NOMO-1 treated with dmso at 0.1 percent for 144 hours (cell line): ENCODE measurements around the gene CSMD2.

Experiments used
- DNase-seq: peaks from one replicate; lab custom pipeline; 2025; ENCODE audit not compliant: unreplicated experiment; lab: John Stamatoyannopoulos, UW

The CSMD2 gene

GRCh38 chr1:33696962-33697361, 468.1 kb downstream of the CSMD2 start:
- no peak for DNase-seq

DNA sequence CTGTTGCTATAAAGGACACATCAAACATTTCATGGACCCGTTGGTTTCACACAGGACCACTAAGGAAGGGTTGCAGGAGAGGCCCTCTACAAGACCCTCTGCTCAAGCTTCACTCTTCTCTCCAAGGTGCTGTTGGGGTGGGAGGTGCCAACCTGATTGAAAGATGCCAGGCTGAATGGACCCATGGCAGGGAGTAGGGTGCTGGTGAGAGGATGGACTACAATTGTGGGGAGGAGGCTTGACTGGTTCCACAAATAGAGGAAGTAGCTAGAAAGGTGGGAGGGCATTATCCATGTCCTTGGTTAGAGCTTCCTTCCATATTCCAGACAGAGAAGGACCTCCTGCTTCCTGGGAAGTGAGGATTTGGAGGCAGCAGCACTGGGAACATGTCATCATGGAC, 468.7 kb downstream of the CSMD2 start:
- no peak for DNase-seq

- peak; percentile 68 for DNase-seq
Observed at GRCh38 chr1:33692206-33693188, 472.5 kb downstream of the CSMD2 start.

DNA sequence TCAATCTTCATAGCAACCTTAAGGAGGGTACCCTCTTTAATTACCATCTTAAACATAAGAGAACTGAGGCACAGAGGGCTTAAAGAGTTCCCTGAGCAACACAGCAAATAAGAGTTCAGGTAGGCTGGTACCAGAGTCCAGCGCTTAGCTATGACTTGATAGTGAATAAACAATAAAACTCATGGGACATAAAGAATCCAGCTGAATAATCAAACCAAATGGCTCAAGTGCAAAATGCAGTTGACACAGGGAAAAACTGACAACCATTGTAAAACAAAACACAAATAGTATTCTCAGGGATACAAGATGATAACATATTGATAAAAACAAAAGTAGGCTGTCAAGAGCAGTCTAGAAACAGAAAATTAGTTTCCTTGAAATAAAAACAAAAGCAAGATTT, 478.0 kb downstream of the CSMD2 start:
- no peak for DNase-seq

GRCh38 chr1:33686551-33686950, 478.5 kb downstream of the CSMD2 start:
- no peak for DNase-seq

GRCh38 chr1:33685256-33685655, 479.8 kb downstream of the CSMD2 start:
- no peak for DNase-seq

DNA sequence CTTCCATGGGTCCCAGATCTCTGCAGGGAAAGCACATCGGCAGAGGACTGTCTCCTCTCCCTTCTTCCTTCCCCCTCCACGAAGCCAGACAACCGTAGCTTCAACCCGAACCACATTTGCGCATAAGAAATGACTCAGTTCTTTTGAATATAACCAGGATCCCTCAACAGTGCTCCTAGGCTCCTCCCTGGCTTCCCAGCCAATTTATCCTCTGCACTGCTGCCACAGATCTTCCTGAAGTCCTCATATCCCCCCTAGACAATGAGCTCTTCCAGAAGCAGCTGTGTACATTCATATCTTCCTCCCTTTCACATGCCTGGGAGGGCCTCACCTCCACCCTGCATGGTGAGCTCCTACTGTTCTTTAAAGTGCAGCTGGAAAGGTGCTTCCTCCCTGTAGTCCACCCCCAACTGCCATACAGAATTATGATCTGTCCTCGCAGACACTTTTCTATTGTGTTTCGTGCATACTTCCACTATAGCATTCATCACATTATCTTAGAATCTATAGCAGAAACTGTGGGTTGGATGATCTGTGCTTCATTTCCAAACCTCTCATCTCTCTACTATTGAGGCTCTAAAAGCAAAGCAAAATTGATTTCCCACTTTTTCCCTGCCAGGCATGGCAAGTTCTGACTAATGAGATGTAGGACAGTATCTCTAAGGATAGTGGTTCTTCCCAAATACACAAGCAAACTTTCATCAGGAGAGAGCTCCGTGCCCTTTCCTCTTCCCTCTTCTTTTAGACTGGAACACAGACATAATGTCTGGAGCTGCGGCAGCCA, 480.4 kb downstream of the CSMD2 start:
- DNase-seq = no peak

GRCh38 chr1:33683913-33684312, 481.1 kb downstream of the CSMD2 start:
- DNase-seq = no peak

GRCh38 chr1:33682371-33682770, 482.7 kb downstream of the CSMD2 start:
- DNase-seq = no peak

- no peak for DNase-seq
Observed at GRCh38 chr1:33680281-33680840, 484.7 kb downstream of the CSMD2 start.

DNA sequence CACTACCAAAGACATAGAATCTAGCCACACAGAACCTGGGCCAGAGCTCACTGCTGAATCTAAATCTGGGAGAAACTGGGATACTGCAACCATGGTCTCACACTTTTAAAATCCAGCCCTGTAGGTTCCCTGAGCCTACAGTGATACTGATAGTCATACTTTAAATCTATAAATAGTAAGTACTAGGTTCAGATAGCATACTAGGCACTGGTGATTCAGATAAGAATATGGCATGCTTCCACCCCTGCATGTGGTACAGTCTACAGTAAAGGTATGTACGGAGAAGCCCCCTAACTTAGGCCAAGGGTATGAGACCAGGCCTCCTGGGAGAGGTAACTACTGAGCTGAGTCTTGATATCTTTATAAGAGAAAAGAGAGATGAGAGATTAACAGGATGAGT, 494.5 kb downstream of the CSMD2 start:
- no peak for DNase-seq

GRCh38 chr1:33668695-33669094, 496.3 kb downstream of the CSMD2 start:
- DNase-seq = no peak

- DNase-seq = no peak
Observed at GRCh38 chr1:33667386-33668282, 497.4 kb downstream of the CSMD2 start.

DNA sequence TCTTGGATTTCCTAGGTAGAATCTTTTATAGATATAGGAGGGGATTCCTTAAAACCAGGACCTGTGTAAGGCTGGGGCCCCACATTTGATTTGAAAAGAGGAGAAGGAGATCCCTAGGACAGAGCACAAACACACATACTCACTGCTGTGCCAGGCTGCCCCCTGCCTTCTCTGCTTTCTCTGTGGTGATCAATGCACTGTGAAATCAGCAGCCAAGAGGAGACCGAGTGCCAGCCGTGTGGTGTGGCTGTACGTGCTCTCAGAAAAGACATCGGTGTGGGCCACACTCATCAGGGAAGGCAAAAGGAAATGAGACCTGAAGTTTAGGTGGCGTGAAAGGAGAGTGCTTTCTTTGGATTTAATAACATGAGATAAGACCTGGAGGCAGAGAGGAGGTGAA, 498.4 kb downstream of the CSMD2 start:
- DNase-seq = no peak

DNA sequence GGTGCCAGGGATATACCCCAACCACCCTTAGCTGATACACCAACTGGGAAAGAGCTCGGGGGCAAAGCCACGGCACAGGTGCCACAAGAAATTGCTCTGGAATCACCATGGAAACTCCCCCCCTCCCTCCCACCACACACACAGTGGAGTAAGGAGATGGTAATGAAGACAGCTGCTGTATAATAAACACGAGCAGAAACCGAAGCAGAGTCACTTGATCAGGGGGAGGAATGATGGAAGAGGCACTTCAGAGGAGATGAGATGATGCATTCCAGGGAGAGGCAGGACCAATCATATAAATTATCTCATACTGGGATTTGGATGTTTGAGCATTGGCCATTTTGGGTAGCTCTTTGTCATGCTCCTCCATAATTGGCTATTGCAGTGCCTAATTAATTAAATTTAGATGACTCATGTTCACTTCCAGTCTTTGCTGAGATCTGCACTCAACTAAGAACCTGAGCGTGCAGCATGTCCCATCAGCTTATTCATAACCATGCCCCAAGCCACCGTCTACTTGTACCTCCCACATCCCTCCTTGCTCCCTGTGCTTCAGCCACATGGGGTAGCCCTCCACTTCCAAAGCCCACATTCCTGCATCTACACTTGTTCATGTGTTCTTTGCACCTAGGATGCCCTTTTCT, 503.1 kb downstream of the CSMD2 start:
- no peak for DNase-seq

- DNase-seq = no peak
Observed at GRCh38 chr1:33660956-33661355, 504.1 kb downstream of the CSMD2 start.

DNA sequence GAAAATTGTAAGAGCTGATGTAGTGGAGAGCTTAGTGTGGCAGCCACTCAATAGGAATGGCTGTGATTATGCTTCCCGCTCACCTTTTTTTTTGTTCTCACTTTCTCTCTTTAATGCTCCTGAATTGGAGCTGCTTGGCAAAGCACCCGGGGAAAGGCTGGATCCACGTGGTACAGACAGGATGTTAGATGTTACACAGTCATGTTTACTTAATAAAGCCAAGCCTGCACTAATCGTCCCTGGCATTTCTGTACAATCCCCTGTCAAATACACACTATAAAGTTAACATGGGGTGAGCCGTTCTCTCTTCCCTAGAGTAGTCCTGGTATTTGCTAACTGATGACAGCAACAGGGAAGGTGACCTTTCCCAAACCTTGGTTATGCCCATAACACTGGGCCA, 504.8 kb downstream of the CSMD2 start:
- no peak for DNase-seq

DNA sequence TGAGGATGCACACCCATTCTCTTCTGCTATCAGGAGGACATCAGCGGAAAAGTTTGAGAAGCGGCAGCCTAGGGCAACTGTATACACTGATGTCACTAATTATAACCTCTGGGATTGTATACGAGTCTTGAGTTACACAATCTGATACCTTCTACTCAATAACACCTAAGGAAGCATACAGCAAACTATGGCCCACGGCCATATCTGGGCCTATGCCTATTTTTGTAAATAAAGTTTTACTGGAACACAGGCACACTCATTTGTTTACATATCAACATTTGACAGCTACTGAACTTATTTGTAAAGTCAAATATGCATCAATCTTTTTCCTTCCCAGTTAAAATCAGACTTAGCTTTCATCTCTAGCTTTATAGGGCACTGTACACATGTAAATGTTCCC, 505.4 kb downstream of the CSMD2 start:
- no peak for DNase-seq

GRCh38 chr1:33657833-33658232, 507.2 kb downstream of the CSMD2 start:
- DNase-seq = no peak

GRCh38 chr1:33656467-33657005, 508.5 kb downstream of the CSMD2 start:
- no peak for DNase-seq
